ENCODE results near the gene LMF1. TPM values are rescaled to one million over a fixed set of nuclear protein-coding genes. Genes with fewer than 3 reads are reported as not detected.

LMF1 gene
- total RNA-seq, 3 donors from 2014 or later: 14.1 to 26.4 (median 21.4) TPM

DNA sequence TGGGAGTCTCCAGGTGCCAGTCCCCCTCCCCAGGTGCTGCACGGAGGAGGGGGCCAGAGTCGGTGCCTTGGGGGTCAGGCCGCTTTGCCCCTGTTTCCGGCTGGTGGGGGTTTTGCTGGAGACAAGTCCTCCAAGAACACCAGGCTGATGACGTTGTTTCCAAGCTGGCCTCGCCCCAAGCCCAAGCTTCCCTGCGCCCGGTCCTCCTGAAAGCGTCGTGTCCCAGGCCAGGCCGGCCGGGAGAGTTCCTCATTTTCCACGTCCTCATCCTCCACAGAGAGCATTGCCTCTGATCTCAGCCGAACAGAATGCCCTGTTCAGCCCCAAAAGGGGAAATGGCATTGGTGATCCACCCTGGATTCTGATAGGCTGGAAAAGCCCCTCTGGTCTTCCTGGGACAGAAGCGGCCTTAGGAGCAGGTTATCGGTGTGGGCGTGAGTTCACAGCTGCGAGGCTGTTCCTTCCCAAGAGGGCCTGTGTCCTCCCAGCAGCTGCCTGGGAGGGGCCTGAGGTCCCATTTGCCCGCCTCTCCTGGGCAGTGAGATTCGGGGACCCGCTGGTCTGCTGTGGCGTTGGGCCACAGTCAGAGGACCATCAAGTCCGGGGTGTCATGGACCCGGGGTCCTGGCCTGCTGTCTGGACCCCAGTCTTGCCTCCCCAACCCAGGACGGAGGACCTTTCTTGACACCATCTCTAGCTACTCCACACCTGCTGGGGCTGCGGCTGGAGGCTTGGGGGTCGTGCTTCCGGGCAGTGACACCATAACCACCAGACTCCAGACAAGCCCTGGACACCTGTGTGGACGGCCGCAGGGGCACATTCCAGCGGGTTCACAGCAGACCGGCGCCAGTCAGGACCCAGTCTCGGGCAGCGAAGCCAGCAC lies 17.9 kb upstream of the LMF1 start:
- intact Hi-C loops (cut with DNase I; ENCODE audit: low total_unique reads): no loop called here
- Histone ChIP-seq H3K9me3 (no peaks in the 10 kb centered on the region), H3K4me3 (no peak overlapping the region), H3K27ac (no peak overlapping the region), H3K36me3 (no peaks in the 10 kb centered on the region), H3K4me1 (no peaks in the 10 kb centered on the region), H3K27me3 (peaks cover 2 to 15% of the 10 kb centered on the region in 2 donors)
- TF ChIP-seq POLR2A (IDR thresholded peaks at IDR 0.05) (no peak), POLR2AphosphoS5 (IDR thresholded peaks at IDR 0.05) (no peak), CTCF (IDR thresholded peaks at IDR 0.05) (no peak)
- no peak for DNase-seq (ENCODE audit: low spot score in 2 of 2)

DNA sequence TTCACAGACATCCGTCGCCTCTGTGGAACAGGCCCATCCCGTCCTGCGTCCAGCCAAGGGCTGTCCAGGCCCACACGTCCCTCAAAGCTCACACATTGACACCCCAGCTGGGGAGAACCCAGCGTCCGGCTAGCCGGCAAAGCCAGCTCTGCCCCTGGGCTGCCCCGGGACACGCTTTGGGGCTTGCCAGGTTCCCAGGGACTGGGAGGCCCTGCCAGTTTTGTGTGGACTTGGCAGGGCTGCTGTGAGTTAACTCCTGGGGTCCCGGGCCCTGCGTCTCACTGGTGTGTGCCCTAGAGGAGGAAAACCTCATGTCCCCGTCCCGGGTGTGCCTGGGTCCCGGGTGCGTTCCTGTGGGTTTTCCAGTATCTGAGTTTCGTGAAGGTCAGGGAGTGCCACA lies 17.1 kb upstream of the LMF1 start:
- H3K4me3 ChIP-seq: no peak overlapping the region
- H3K9me3 ChIP-seq: no peaks in the 10 kb centered on the region
- H3K27me3 ChIP-seq: peaks cover 2 to 15% of the 10 kb centered on the region in 2 donors
- intact Hi-C loops (cut with DNase I; ENCODE audit: low total_unique reads): no loop called here
- no peak for DNase-seq (ENCODE audit: low spot score in 2 of 2)
- no peak for TF ChIP-seq CTCF (IDR thresholded peaks at IDR 0.05)
- no peak for TF ChIP-seq POLR2A (IDR thresholded peaks at IDR 0.05)
- no peak for TF ChIP-seq POLR2AphosphoS5 (IDR thresholded peaks at IDR 0.05)
- no peak overlapping the region for H3K27ac ChIP-seq
- no peaks in the 10 kb centered on the region for H3K4me1 ChIP-seq
- H3K36me3 ChIP-seq: no peaks in the 10 kb centered on the region

- no peak for DNase-seq (ENCODE audit: low spot score in 2 of 2)
Measured at GRCh38 chr16:986925-987582, 16.3 kb upstream of the LMF1 start.

DNA sequence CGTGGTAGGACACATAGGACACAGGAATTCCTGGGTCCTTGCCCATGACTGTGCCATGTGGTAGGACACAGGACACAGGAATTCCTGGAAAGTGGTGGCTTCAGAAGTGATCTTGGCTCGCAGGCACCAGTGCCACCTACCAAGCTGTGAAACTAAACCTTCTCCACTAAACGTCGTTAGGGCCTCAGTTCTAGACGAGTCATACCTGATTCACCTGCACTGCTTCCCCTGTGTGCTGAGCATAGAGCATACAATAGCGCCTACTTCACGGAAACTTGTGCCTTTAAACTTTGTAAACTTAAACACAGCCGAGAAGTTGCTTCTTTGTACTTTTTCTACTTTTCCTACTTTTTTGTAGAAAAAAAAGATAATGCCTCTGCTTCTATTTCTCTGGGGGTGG lies 15.6 kb upstream of the LMF1 start:
- Histone ChIP-seq H3K4me3 (no peak overlapping the region), H3K27ac (no peak overlapping the region), H3K9me3 (no peaks in the 10 kb centered on the region), H3K27me3 (peaks cover 2 to 18% of the 10 kb centered on the region in 2 donors), H3K4me1 (peaks cover 0 to 6% of the 10 kb centered on the region in 2 donors), H3K36me3 (no peaks in the 10 kb centered on the region)
- DNase-seq (ENCODE audit: low spot score in 2 of 2): no peak
- intact Hi-C loops (cut with DNase I; ENCODE audit: low total_unique reads): no loop called here
- no peak for TF ChIP-seq POLR2AphosphoS5 (IDR thresholded peaks at IDR 0.05)
- TF ChIP-seq POLR2A (IDR thresholded peaks at IDR 0.05): no peak
- TF ChIP-seq CTCF (IDR thresholded peaks at IDR 0.05): no peak

More at GRCh38 chr16:986925-987582, 16.3 kb upstream of the LMF1 start:
- Histone ChIP-seq H3K4me3 (no peak overlapping the region), H3K9me3 (no peaks in the 10 kb centered on the region), H3K27me3 (peaks cover 2 to 21% of the 10 kb centered on the region in 2 donors), H3K4me1 (peaks cover 0 to 3% of the 10 kb centered on the region in 2 donors), H3K36me3 (no peaks in the 10 kb centered on the region), H3K27ac (no peak overlapping the region)
- intact Hi-C loops (cut with DNase I; ENCODE audit: low total_unique reads): no loop called here
- TF ChIP-seq CTCF (IDR thresholded peaks at IDR 0.05) (no peak), POLR2AphosphoS5 (IDR thresholded peaks at IDR 0.05) (no peak), POLR2A (IDR thresholded peaks at IDR 0.05) (no peak)
